Activated CD4-positive, alpha-beta T cell treated with anti-CD3 and anti-CD28 coated beads, Interleukin-2, amount 10 ng/mL, durations not matched to agents 7 days and 5 days (primary cell): ENCODE data around the gene MEAF6. TPM values are rescaled to one million over a fixed set of nuclear protein-coding genes. Genes with fewer than 3 reads are reported as not detected.
A peak's percentile ranks its signal among the peaks of the same experiment; 100 is the strongest.
"Not testable (repeated sequence)": the region's sequence is repeated elsewhere in the genome, so short reads cannot be mapped to it uniquely, and the experiment has no call there.

Experiments
- CTCF ChIA-PET: fragments of 350-600 bp; sonication (Branson Sonifier 250); formaldehyde crosslinking; loops from one replicate; lab custom pipeline; 2021; ENCODE audit warnings: antibody characterized with exemption; lab: Charles Lee
- POLR2A ChIA-PET: fragments of 350-600 bp; sonication (Branson Sonifier 250); formaldehyde crosslinking; loops from one replicate; lab custom pipeline; 2021; ENCODE audit warnings: antibody characterized with exemption; lab: Charles Lee
- DNase-seq: peaks from one replicate; pipeline ENCODE4 v3.0.0-alpha.2; 2020
- H3K27ac Mint-ChIP-seq: one replicate; pipeline ENCODE4 v1.8.0; 2021; ENCODE audit warnings: mild to moderate bottlenecking, moderate library complexity, mixed read lengths
- H3K27me3 Mint-ChIP-seq: one replicate; pipeline ENCODE4 v1.8.0; 2021; ENCODE audit warnings: mixed read lengths
- H3K36me3 Mint-ChIP-seq: one replicate; pipeline ENCODE4 v1.8.0; 2021; ENCODE audit warnings: low read depth, mixed read lengths
- H3K4me1 Mint-ChIP-seq: one replicate; pipeline ENCODE4 v1.8.0; 2021; ENCODE audit warnings: mixed read lengths
- H3K4me3 Mint-ChIP-seq: one replicate; pipeline ENCODE4 v1.8.0; 2021; ENCODE audit warnings: mild to moderate bottlenecking, moderate library complexity, mixed read lengths
- H3K9me3 Mint-ChIP-seq: one replicate; pipeline ENCODE4 v1.8.0; 2021; ENCODE audit warnings: mixed read lengths
- total RNA-seq, 2 experiments: library from RNA; stranded (reverse); gene quantifications; one replicate each; pipeline ENCODE4 v1.2.3, GENCODE V29; 2021

The MEAF6 gene
- total RNA-seq, 2 experiments from 2014 or later = 68.8 to 75.6 TPM

GRCh38 chr1:37518241-37518640 is 3.7 kb upstream of the MEAF6 start:
- H3K4me3 Mint-ChIP-seq, H3K27ac Mint-ChIP-seq, POLR2A ChIA-PET, H3K27me3 Mint-ChIP-seq, DNase-seq: not testable (repeated sequence)
- CTCF ChIA-PET = interaction anchor here (1.7 kb wide), 1 partner anchor 32 kb away, joined by 4 read pairs; no protein-coding TSS in a partner anchor
- H3K9me3 Mint-ChIP-seq = peaks cover 11% of the 10 kb centered on the region
- peaks cover 15% of the 10 kb centered on the region for H3K36me3 Mint-ChIP-seq
- H3K4me1 Mint-ChIP-seq = peaks cover 34% of the 10 kb centered on the region

GRCh38 chr1:37517569-37517968 is 3.0 kb upstream of the MEAF6 start:
- CTCF ChIA-PET = interaction anchor here (0.6 to 1.7 kb wide), 3 partner anchors 30 to 78 kb away, joined by 3 to 4 read pairs (median 3); no protein-coding TSS in a partner anchor

GRCh38 chr1:37515185-37516034 is 844 bp upstream of the MEAF6 start:
- Mint-ChIP-seq H3K36me3 (peaks cover 16% of the 10 kb centered on the region), H3K27me3 (no peaks in the 10 kb centered on the region), H3K9me3 (peaks cover 4% of the 10 kb centered on the region), H3K27ac (peak overlapping the region; percentile 94), H3K4me3 (peak overlapping the region; percentile 95), H3K4me1 (peaks cover 45% of the 10 kb centered on the region)
- CTCF ChIA-PET = interaction anchor here (0.6 to 3.2 kb wide), 33 partner anchors 9 to 1733 kb away, joined by 3 to 26 read pairs (median 5); partner anchors contain the start of genes GNL2, RSPO1, SNIP1 and ZC3H12A
- POLR2A ChIA-PET = interaction anchor here (0.6 to 0.8 kb wide), 2 partner anchors 34 to 40 kb away, joined by 3 read pairs; no protein-coding TSS in a partner anchor
- DNase-seq = no peak

More at GRCh38 chr1:37517569-37517968, 3.0 kb upstream of the MEAF6 start:
- Mint-ChIP-seq H3K4me3 (no peak overlapping the region), H3K4me1 (peaks cover 35% of the 10 kb centered on the region), H3K27me3 (no peaks in the 10 kb centered on the region), H3K36me3 (peaks cover 10% of the 10 kb centered on the region), H3K9me3 (peaks cover 4% of the 10 kb centered on the region), H3K27ac (no peak overlapping the region)
- no peak for DNase-seq
- POLR2A ChIA-PET = no interaction called here

GRCh38 chr1:37513795-37514349 is 694 bp downstream of the MEAF6 start:
- Mint-ChIP-seq H3K27ac (peak overlapping the region; percentile 89), H3K9me3 (peaks cover 2% of the 10 kb centered on the region), H3K27me3 (no peaks in the 10 kb centered on the region), H3K4me3 (peak overlapping the region; percentile 95), H3K4me1 (peaks cover 41% of the 10 kb centered on the region), H3K36me3 (peaks cover 18% of the 10 kb centered on the region)
- peak; percentile 47 for DNase-seq
- ChIA-PET POLR2A (no interaction called here), CTCF (interaction anchor here (1.0 to 3.2 kb wide), 27 partner anchors 8 to 175 kb away, joined by 3 to 26 read pairs (median 5); partner anchors contain the start of genes RSPO1, SNIP1 and ZC3H12A)

- ChIA-PET CTCF (interaction anchor here (0.9 to 2.1 kb wide), 6 partner anchors 10 to 31 kb away, joined by 3 to 8 read pairs (median 4); no protein-coding TSS in a partner anchor), POLR2A (no interaction called here)
- no peak for DNase-seq
- Mint-ChIP-seq H3K4me1 (peaks cover 34% of the 10 kb centered on the region), H3K27me3 (no peaks in the 10 kb centered on the region), H3K36me3 (peaks cover 42% of the 10 kb centered on the region), H3K27ac (peak overlapping the region; percentile 10), H3K9me3 (no peaks in the 10 kb centered on the region), H3K4me3 (no peak overlapping the region)
Measured at GRCh38 chr1:37509181-37509580, 5.4 kb downstream of the MEAF6 start.

GRCh38 chr1:37506740-37507139 is 7.8 kb downstream of the MEAF6 start:
- Mint-ChIP-seq H3K9me3 (no peaks in the 10 kb centered on the region), H3K27ac (no peak overlapping the region), H3K4me3 (no peak overlapping the region), H3K4me1 (peaks cover 18% of the 10 kb centered on the region), H3K27me3 (no peaks in the 10 kb centered on the region), H3K36me3 (peaks cover 41% of the 10 kb centered on the region)
- ChIA-PET CTCF (interaction anchor here (0.7 to 1.4 kb wide), 2 partner anchors 8 to 1027 kb away, joined by 3 read pairs; no protein-coding TSS in a partner anchor), POLR2A (no interaction called here)
- DNase-seq = no peak

- CTCF ChIA-PET = interaction anchor here (0.8 to 1.6 kb wide), 4 partner anchors 12 to 74 kb away, joined by 3 to 6 read pairs (median 3); partner anchors contain the start of genes DNALI1 and MEAF6
- not testable (repeated sequence) for H3K27me3 Mint-ChIP-seq, H3K9me3 Mint-ChIP-seq, H3K4me3 Mint-ChIP-seq, DNase-seq, H3K4me1 Mint-ChIP-seq
- POLR2A ChIA-PET = interaction anchor here (0.7 kb wide), 1 partner anchor 21 kb away, joined by 6 read pairs; no protein-coding TSS in a partner anchor
- peaks cover 43% of the 10 kb centered on the region for H3K36me3 Mint-ChIP-seq
- H3K27ac Mint-ChIP-seq = peak overlapping the region; percentile 5
Measured at GRCh38 chr1:37502791-37503190, 11.8 kb downstream of the MEAF6 start.

- Mint-ChIP-seq H3K27me3 (no peaks in the 10 kb centered on the region), H3K36me3 (peaks cover 38% of the 10 kb centered on the region), H3K9me3 (no peaks in the 10 kb centered on the region), H3K4me1 (peaks cover 3% of the 10 kb centered on the region), H3K4me3 (no peak overlapping the region), H3K27ac (no peak overlapping the region)
- no peak for DNase-seq
- POLR2A ChIA-PET = interaction anchor here (0.7 kb wide), 1 partner anchor 21 kb away, joined by 6 read pairs; no protein-coding TSS in a partner anchor
- CTCF ChIA-PET = interaction anchor here (1.3 kb wide), 1 partner anchor 15 kb away, joined by 3 read pairs; no protein-coding TSS in a partner anchor
Measured at GRCh38 chr1:37502104-37502503, 12.5 kb downstream of the MEAF6 start.

GRCh38 chr1:37501661-37502060 is 12.9 kb downstream of the MEAF6 start:
- CTCF ChIA-PET = interaction anchor here (1.3 kb wide), 1 partner anchor 14 kb away, joined by 3 read pairs; no protein-coding TSS in a partner anchor
- peaks cover 36% of the 10 kb centered on the region for H3K36me3 Mint-ChIP-seq
- no peak overlapping the region for H3K4me3 Mint-ChIP-seq
- peaks cover 3% of the 10 kb centered on the region for H3K4me1 Mint-ChIP-seq
- no peaks in the 10 kb centered on the region for H3K27me3 Mint-ChIP-seq
- no peaks in the 10 kb centered on the region for H3K9me3 Mint-ChIP-seq
- POLR2A ChIA-PET = no interaction called here
- DNase-seq = no peak
- H3K27ac Mint-ChIP-seq = no peak overlapping the region

GRCh38 chr1:37498872-37499617 is 15.5 kb downstream of the MEAF6 start:
- ChIA-PET CTCF (interaction anchor here (0.6 to 3.2 kb wide), 5 partner anchors 8 to 44 kb away, joined by 3 to 13 read pairs (median 4); partner anchors contain the start of gene MEAF6), POLR2A (no interaction called here)
- peaks cover 26% of the 10 kb centered on the region for H3K36me3 Mint-ChIP-seq
- no peaks in the 10 kb centered on the region for H3K27me3 Mint-ChIP-seq
- H3K9me3 Mint-ChIP-seq = no peaks in the 10 kb centered on the region
- H3K4me3 Mint-ChIP-seq = no peak overlapping the region
- no peak for DNase-seq
- H3K4me1 Mint-ChIP-seq = no peaks in the 10 kb centered on the region
- H3K27ac Mint-ChIP-seq = no peak overlapping the region

GRCh38 chr1:37497832-37498231 is 16.7 kb downstream of the MEAF6 start:
- H3K4me1 Mint-ChIP-seq = peaks cover 10% of the 10 kb centered on the region

More at GRCh38 chr1:37497832-37498231, 16.7 kb downstream of the MEAF6 start:
- Mint-ChIP-seq H3K9me3 (no peaks in the 10 kb centered on the region), H3K27ac (no peak overlapping the region), H3K27me3 (no peaks in the 10 kb centered on the region), H3K4me3 (no peak overlapping the region), H3K36me3 (peaks cover 33% of the 10 kb centered on the region)
- CTCF ChIA-PET = interaction anchor here (0.8 to 3.2 kb wide), 3 partner anchors 9 to 16 kb away, joined by 3 to 13 read pairs (median 4); partner anchors contain the start of gene MEAF6
- no peak for DNase-seq
- POLR2A ChIA-PET = no interaction called here
